CD14-positive monocyte (primary cell): Measurements from ENCODE around the gene GAREM1. TPM values are rescaled to one million over a fixed set of nuclear protein-coding genes. Genes with fewer than 3 reads are reported as not detected.

Experiments
- DNase-seq, 3 donors: peaks; one replicate each; pipeline ENCODE4 v3.0.0-alpha.2; 2011 to 2022
- H2AFZ ChIP-seq: 2 replicates; pipeline ENCODE4 v1.6.0; 2012; ENCODE audit warnings: mild to moderate bottlenecking, low read depth, low read length, inconsistent platforms; ENCODE audit not compliant: insufficient read depth, poor library complexity, severe bottlenecking
- H3K27ac ChIP-seq, 2 donors: 1 replicate in 1 of 2; 2 replicates in 1 of 2; pipeline ENCODE4 v1.5.1; 2012 to 2013; ENCODE audit warnings: low read length in 2 of 2, control low read depth in 1 of 2, inconsistent platforms in 1 of 2, low read depth in 1 of 2, mild to moderate bottlenecking in 1 of 2
- H3K27me3 ChIP-seq, 2 donors: one replicate each; pipeline versions ENCODE4 v1.6.0 to v1.6.1; 2011 to 2013; ENCODE audit warnings: low read length in 2 of 2; ENCODE audit not compliant: control insufficient read depth in 2 of 2, insufficient read depth in 2 of 2
- H3K36me3 ChIP-seq, 2 donors: replicated peaks in 1 of 2; 1 replicate in 1 of 2; 2 replicates in 1 of 2; pipeline versions ENCODE4 v1.5.1 to v1.6.1; 2012 to 2013; ENCODE audit warnings: low read length in 2 of 2, control low read depth in 1 of 2, inconsistent platforms in 1 of 2, mild to moderate bottlenecking in 1 of 2; ENCODE audit not compliant: insufficient read depth in 2 of 2, control insufficient read depth in 1 of 2
- H3K4me1 ChIP-seq, 2 donors: 1 replicate in 1 of 2; 2 replicates in 1 of 2; pipeline versions ENCODE4 v1.5.1 to v1.6.1; 2012 to 2013; ENCODE audit warnings: low read length in 2 of 2, control low read depth in 1 of 2, inconsistent platforms in 1 of 2, mild to moderate bottlenecking in 1 of 2, moderate library complexity in 1 of 2; ENCODE audit not compliant: insufficient read depth in 2 of 2, control insufficient read depth in 1 of 2
- H3K4me2 ChIP-seq: replicated peaks from 2 replicates; pipeline ENCODE3; 2012; ENCODE audit warnings: low read length, moderate library complexity, mild to moderate bottlenecking; ENCODE audit not compliant: poor library complexity, severe bottlenecking; ENCODE audit errors: extremely low read depth
- H3K4me3 ChIP-seq, 3 experiments: fragments of 200-600 bp in 1 of 3; sonication (generic) in 1 of 3; replicated peaks in 1 of 3; 1 replicate in 2 of 3; 2 replicates in 1 of 3; pipeline ENCODE4 v1.5.1; 2011 to 2013; ENCODE audit warnings: low read length in 3 of 3, mild to moderate bottlenecking in 3 of 3, control low read depth in 2 of 3, low read depth in 2 of 3, inconsistent platforms in 1 of 3, moderate library complexity in 1 of 3
- H3K79me2 ChIP-seq: 2 replicates; pipeline ENCODE4 v1.6.0; 2012; ENCODE audit warnings: mild to moderate bottlenecking, control low read depth, inconsistent platforms, low read length, moderate library complexity; ENCODE audit not compliant: insufficient read depth
- H3K9ac ChIP-seq: 2 replicates; pipeline ENCODE4 v1.6.0; 2017; ENCODE audit warnings: low read length, mild to moderate bottlenecking; ENCODE audit not compliant: insufficient read depth, poor library complexity, severe bottlenecking
- H3K9me3 ChIP-seq, 2 donors: replicated peaks in 1 of 2; 1 replicate in 1 of 2; 2 replicates in 1 of 2; pipeline versions ENCODE4 v1.5.1 to v1.6.1; 2012 to 2013; ENCODE audit warnings: low read length in 2 of 2, control low read depth in 1 of 2; ENCODE audit not compliant: control insufficient read depth in 1 of 2, insufficient read depth in 1 of 2
- H4K20me1 ChIP-seq: 2 replicates; pipeline ENCODE4 v1.6.0; 2012; ENCODE audit warnings: mild to moderate bottlenecking, low read length, control low read depth, moderate library complexity; ENCODE audit not compliant: insufficient read depth
- H3K27ac Mint-ChIP-seq, 7 donors: one replicate each; pipeline ENCODE4 v1.8.0; 2020; ENCODE audit warnings: mild to moderate bottlenecking in 7 of 7, mixed read lengths in 7 of 7, moderate library complexity in 6 of 7, inconsistent platforms in 2 of 7
- H3K27me3 Mint-ChIP-seq, 3 donors: one replicate each; pipeline ENCODE4 v1.8.0; 2021 to 2022; ENCODE audit warnings: low read depth in 3 of 3, mild to moderate bottlenecking in 3 of 3, mixed read lengths in 3 of 3, moderate library complexity in 3 of 3, inconsistent platforms in 1 of 3
- H3K36me3 Mint-ChIP-seq, 2 donors: one replicate each; pipeline ENCODE4 v1.8.0; 2020; ENCODE audit warnings: mixed read lengths in 2 of 2, inconsistent platforms in 1 of 2, mild to moderate bottlenecking in 1 of 2
- H3K4me1 Mint-ChIP-seq: one replicate; pipeline ENCODE4 v1.8.0; 2020; ENCODE audit warnings: mild to moderate bottlenecking, mixed read lengths
- H3K4me3 Mint-ChIP-seq, 2 donors: one replicate each; pipeline ENCODE4 v1.8.0; 2020; ENCODE audit warnings: mild to moderate bottlenecking in 2 of 2, mixed read lengths in 2 of 2, moderate library complexity in 1 of 2
- H3K9me3 Mint-ChIP-seq, 7 donors: one replicate each; pipeline ENCODE4 v1.8.0; 2020 to 2022; ENCODE audit warnings: mixed read lengths in 7 of 7, mild to moderate bottlenecking in 6 of 7, moderate library complexity in 6 of 7, inconsistent platforms in 2 of 7
- CTCF ChIP-seq: fragments of 200-600 bp; IDR thresholded peaks from one replicate; pipeline ENCODE4 v1.8.0; 2022; ENCODE audit warnings: antibody characterized with exemption, mild to moderate bottlenecking
- WGBS: methylation state at CpG from one replicate; pipeline ENCODE4 v1.1.5; 2013; ENCODE audit warnings: missing lambda C conversion rate; ENCODE audit not compliant: insufficient coverage; 5-methylcytosine and 5-hydroxymethylcytosine counted together
- intact Hi-C, 2 donors: fragments of 100-400 bp; cut with micrococcal nuclease; formaldehyde crosslinking; loops; one replicate each; pipeline versions ENCODE4 v1.15.0 to v1.15.1; 2023
- polyA plus RNA-seq, 3 donors: library from polyadenylated mRNA; depleted of rRNA in 1 of 3; unstranded in 2 of 3; stranded (reverse) in 1 of 3; fragments of 300-500 nt in 2 of 3; fragments of >200 nt in 1 of 3; fragmentation: Illumina TruSeq in 2 of 3; gene quantifications; 1 replicate in 2 of 3; 2 replicates in 1 of 3; pipeline ENCODE4 v1.2.3, GENCODE V29; 2012 to 2021

Gene GAREM1
- polyA plus RNA-seq, 3 donors = 0.24 TPM; not detected in 2

DNA sequence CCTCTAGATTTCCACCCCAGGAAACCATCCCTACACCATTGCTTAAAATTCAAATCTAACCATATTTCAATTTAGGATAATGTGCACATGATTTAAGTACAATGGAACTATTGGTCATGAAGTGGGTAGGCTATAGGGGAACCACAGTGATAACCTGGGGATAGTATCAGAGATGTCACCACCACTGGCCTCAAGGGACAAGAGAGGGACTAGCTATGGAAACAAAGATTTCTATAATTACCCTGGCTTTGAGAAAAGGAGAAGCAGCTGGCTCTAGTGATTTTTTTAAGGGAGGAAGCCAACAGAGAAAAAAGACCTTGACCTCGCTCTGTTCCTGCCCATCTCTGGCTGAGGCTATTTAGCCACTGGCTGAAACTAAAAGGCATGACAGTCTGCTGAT lies 148.9 kb downstream of the GAREM1 start:
- Mint-ChIP-seq H3K4me3 (no peak overlapping the region), H3K27ac (no peak overlapping the region), H3K36me3 (no peaks in the 10 kb centered on the region), H3K27me3 (peaks cover 2 to 5% (median 3%) of the 10 kb centered on the region in 3 donors), H3K4me1 (no peaks in the 10 kb centered on the region), H3K9me3 (peaks cover 0 to 2% (median 0%) of the 10 kb centered on the region in 7 donors)
- Histone ChIP-seq H4K20me1 (no peaks in the 10 kb centered on the region), H3K79me2 (no peaks in the 10 kb centered on the region), H3K36me3 (no peaks in the 10 kb centered on the region), H2AFZ (no peak overlapping the region), H3K4me3 (no peak overlapping the region), H3K9ac (no peak overlapping the region), H3K27ac (no peak overlapping the region), H3K9me3 (no peaks in the 10 kb centered on the region), H3K27me3 (no peaks in the 10 kb centered on the region), H3K4me2 (no peak overlapping the region), H3K4me1 (no peaks in the 10 kb centered on the region)
- no peak for TF ChIP-seq CTCF
- intact Hi-C loops = no loop called here
- WGBS = 80% methylated on average over 1 of the region's 1 CpG
- DNase-seq = no peak

DNA sequence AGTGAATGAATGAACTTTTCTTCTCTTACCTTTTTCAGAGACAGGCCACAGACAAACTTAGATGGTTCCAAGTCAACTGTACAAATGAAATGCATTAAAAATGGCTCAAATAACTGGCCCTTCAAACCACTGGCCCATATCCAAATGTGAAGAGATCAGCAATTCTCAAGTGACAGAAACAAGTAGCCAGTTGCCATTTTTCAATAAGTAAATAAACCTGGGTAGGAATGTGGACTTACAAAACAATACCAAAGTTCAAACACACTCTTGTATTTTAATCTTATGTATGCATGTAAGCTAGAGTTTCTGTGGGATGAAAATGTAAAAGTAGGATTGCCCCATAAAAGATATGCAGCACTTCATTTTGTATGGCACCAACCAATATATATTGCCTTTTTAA lies 151.6 kb downstream of the GAREM1 start:
- no peaks in the 10 kb centered on the region for H4K20me1 ChIP-seq
- no peaks in the 10 kb centered on the region for H3K4me1 ChIP-seq
- H2AFZ ChIP-seq = no peak overlapping the region
- no peak for DNase-seq
- no peak overlapping the region for H3K4me2 ChIP-seq
- intact Hi-C loops = no loop called here
- no peak overlapping the region for H3K4me3 ChIP-seq
- no peak overlapping the region for H3K4me3 Mint-ChIP-seq
- no peaks in the 10 kb centered on the region for H3K36me3 Mint-ChIP-seq
- TF ChIP-seq CTCF = no peak
- H3K79me2 ChIP-seq = no peaks in the 10 kb centered on the region
- H3K27me3 ChIP-seq = no peaks in the 10 kb centered on the region
- peaks cover 2 to 5% (median 3%) of the 10 kb centered on the region in 3 donors for H3K27me3 Mint-ChIP-seq
- H3K9me3 ChIP-seq = no peaks in the 10 kb centered on the region
- no peaks in the 10 kb centered on the region for H3K4me1 Mint-ChIP-seq
- H3K27ac Mint-ChIP-seq = no peak overlapping the region
- no peaks in the 10 kb centered on the region for H3K36me3 ChIP-seq
- H3K9ac ChIP-seq = no peak overlapping the region
- peaks cover 0 to 2% (median 0%) of the 10 kb centered on the region in 7 donors for H3K9me3 Mint-ChIP-seq
- no peak overlapping the region for H3K27ac ChIP-seq
